ENCODE data around the gene KCNQ5.

The KCNQ5 gene

DNA sequence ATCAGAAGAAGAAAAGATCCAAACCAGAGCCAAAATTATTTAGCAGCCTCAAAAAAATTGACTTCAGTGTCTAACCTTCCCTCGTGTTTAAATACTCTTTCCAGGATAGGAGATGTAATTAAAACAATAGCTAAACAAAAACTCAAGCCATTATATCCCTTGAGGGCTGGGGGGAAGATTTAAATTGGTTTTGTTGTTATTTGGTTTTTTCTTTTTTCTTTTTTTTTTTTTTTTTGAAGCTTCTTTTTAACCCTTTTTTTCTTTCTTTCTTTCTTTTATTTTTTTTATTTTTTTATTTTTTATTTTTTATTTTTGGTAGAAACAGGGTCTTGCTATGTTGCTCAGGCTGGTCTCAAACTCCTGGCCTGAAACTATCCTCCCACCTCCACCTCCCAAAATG, 334.4 kb downstream of the KCNQ5 start:
- TF ChIP-seq, protein P1, sequence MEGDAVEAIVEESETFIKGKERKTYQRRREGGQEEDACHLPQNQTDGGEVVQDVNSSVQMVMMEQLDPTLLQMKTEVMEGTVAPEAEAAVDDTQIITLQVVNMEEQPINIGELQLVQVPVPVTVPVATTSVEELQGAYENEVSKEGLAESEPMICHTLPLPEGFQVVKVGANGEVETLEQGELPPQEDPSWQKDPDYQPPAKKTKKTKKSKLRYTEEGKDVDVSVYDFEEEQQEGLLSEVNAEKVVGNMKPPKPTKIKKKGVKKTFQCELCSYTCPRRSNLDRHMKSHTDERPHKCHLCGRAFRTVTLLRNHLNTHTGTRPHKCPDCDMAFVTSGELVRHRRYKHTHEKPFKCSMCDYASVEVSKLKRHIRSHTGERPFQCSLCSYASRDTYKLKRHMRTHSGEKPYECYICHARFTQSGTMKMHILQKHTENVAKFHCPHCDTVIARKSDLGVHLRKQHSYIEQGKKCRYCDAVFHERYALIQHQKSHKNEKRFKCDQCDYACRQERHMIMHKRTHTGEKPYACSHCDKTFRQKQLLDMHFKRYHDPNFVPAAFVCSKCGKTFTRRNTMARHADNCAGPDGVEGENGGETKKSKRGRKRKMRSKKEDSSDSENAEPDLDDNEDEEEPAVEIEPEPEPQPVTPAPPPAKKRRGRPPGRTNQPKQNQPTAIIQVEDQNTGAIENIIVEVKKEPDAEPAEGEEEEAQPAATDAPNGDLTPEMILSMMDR (IDR thresholded peaks at IDR 0.05; ENCODE audit: insufficient read depth, missing control alignments): no peak
- no peak for DNase-seq (ENCODE audit: insufficient read length, low spot score)
- FAIRE-seq: no peak

DNA sequence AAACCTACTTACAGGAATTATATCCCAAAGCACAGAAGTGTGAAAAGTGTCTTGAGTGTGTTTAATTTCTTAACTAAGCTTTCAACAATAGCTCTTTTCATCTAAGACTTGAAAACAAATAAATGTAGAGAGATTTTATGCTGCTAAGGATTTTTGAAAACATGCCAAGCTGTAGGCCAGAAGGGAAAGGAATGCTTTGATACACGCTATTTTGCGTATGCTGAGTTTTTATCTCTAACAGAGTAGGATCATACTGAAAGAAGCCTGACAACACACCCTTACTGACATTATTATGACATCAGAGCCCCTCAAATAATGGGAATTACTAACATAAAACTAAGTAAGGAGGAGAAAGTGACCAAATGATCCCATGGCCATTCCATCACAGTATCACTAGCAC, 338.0 kb downstream of the KCNQ5 start:
- FAIRE-seq: no peak
- no peak for DNase-seq (ENCODE audit: insufficient read length, low spot score)
- TF ChIP-seq, protein P1 (IDR thresholded peaks at IDR 0.05; ENCODE audit: insufficient read depth, missing control alignments): no peak

DNA sequence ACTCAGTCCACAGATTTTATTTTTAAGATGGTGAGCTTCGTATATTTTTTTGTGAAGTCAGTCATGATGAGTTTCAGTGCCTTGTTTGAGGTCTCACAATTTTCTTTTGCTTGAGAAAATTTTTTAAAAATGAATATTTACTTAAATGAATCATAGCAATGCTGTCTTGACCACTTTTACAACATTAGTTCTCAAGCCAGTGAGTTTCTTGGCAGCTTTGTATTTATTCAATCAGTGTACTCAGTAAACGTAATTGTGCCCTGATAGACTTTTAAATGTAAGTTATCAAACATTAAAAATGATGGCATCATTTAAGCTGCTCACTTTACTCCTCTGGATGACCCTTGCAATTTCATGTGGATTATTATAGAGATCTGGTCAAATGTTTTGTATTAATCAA, 342.1 kb downstream of the KCNQ5 start:
- TF ChIP-seq, protein P1 (IDR thresholded peaks at IDR 0.05; ENCODE audit: insufficient read depth, missing control alignments): no peak
- DNase-seq (ENCODE audit: insufficient read length, low spot score): no peak
- no peak for FAIRE-seq

DNA sequence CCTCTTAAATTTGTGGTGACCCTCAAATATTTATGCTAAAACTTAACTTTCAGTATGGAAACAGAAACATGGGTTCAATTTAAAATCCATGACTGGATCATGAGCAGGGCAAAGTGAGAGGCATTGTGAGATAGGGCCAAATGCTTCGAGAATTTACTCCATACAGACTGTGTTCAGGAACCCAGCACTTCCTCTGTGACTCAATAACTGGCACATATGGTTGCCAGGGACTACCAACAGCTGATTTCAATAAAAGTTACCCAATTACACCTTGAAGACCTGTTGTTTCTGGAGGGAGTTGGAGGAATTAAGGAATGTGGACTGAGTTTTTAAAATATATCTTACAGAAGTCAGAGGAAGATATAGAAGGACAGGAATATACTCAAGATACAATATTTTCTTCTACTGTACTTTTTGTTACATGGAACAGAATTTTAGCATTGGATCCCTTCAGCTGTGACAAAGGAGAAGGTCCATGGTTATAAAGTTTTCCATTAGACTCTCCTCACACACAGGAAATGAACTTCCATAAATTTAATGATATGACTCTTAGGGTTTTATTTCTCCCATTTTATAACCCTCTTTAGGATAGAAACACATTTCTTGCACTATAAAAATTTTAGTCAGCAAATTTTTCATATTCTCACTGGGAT, 344.9 kb downstream of the KCNQ5 start:
- no peak for DNase-seq (ENCODE audit: insufficient read length, low spot score)
- TF ChIP-seq, protein P1 (IDR thresholded peaks at IDR 0.05; ENCODE audit: insufficient read depth, missing control alignments): no peak
- FAIRE-seq: no peak

DNA sequence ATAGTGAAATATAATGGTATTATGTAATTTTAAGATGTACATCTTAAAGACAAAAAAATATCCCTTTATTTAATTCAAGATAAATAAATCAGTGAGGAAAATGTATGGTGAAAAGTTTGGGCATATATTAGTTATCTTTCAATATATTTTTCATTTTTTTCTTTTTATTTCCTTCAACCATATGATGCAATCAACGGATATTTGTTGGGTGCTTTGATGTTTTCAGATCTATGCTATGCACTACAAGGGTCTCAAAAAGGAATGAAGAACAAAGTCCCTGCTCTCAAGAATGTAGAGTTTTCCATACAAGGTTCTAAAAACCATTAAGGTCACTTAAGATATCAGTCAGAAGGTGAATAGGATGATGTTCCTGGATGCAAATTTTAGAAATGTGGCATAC, 345.5 kb downstream of the KCNQ5 start:
- FAIRE-seq: no peak
- TF ChIP-seq, protein P1 (IDR thresholded peaks at IDR 0.05; ENCODE audit: insufficient read depth, missing control alignments): no peak
- DNase-seq (ENCODE audit: insufficient read length, low spot score): no peak

DNA sequence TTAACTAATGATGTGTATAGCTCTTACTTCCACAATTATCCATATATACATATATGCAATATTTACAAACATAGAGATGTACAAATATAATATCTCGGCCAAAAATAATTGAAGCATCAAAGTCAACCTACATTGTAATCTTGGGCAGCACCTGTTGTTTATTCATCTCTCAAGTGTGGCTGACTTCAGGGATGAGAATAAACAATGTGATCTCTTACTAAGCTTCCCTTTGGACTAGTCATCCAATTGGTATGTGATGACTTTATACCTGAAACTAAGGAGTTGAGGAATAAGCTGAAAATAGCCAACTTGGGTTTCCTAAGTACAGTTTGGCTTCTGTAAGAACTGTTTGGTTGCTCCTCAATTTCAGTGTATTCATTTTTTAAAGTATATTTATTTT, 346.8 kb downstream of the KCNQ5 start:
- FAIRE-seq (no peak), DNase-seq (ENCODE audit: insufficient read length, low spot score) (no peak)
- TF ChIP-seq, protein P1 (IDR thresholded peaks at IDR 0.05; ENCODE audit: insufficient read depth, missing control alignments): no peak

DNA sequence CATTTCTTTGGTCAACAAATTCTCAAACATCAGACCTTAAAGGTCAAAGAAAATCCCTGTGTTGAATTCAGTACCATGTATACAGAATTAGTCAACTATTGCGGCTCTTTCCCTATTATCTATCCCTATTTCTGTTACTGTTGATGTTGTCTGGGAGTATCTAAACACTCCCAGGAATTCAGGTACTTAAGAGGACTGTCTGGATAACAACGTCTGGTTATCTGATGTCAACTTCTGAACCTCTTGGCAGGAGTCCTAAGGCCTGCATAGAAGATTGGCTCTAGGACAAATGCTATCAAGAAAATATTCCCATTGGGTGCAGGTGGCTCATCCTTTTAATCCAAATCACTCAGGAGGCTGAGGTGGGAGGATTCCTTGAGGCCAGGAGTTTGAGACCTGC, 347.8 kb downstream of the KCNQ5 start:
- DNase-seq (ENCODE audit: insufficient read length, low spot score) (no peak), FAIRE-seq (no peak)
- TF ChIP-seq, protein P1 (IDR thresholded peaks at IDR 0.05; ENCODE audit: insufficient read depth, missing control alignments): no peak

All from D721Med (cell line).